GM19239 (cell line): Measurements from ENCODE around the gene HLCS.

Source experiments
- DNase-seq: peaks from one replicate; pipeline ENCODE4 v3.0.0; 2011; ENCODE audit warnings: low spot score; ENCODE audit not compliant: insufficient read length
- FAIRE-seq: peaks from 2 replicates; lab custom pipeline; 2011; peaks lifted over from hg19 to GRCh38; lab: Jason Lieb, UNC

HLCS gene

GRCh38 chr21:36709868-36710728 lies 256.4 kb downstream of the HLCS start:
- no peak for DNase-seq
- FAIRE-seq, result no peak

GRCh38 chr21:36709030-36709867 lies 257.2 kb downstream of the HLCS start:
- DNase-seq (no peak), FAIRE-seq (no peak)

DNA sequence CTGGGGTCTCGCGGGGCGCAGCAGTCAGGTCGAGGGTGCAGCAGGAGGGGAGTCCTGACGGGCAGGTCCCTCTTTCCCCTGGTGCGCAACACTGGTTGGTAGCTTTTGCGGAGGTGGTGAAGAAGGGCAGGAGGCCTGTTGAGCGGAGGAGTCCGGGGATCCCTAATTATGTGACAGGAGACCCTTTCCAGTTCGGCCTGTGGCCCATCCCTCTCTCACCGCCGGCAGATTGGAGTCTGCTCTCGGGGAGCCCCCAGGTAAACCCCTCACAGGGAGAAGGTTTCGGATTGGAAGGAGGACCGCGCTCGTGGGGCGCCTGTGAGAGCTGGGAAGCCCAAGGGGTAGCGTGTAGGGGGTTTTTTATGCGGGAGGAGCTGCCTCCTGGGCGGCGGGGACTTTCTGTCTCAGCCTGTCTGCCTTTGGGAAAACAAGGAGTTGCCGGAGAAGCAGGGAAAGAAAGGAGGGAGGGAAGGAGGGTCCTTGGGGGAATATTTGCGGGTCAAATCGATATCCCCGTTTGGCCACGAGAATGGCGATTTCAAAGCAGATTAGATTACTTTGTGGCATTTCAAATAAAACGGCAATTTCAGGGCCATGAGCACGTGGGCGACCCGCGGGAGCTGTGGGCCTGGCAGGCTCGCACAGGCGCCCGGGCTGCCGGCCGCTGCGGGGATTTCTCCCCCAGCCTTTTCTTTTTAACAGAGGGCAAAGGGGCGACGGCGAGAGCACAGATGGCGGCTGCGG lies 258.0 kb downstream of the HLCS start:
- DNase-seq, result no peak
- FAIRE-seq, result no peak

DNA sequence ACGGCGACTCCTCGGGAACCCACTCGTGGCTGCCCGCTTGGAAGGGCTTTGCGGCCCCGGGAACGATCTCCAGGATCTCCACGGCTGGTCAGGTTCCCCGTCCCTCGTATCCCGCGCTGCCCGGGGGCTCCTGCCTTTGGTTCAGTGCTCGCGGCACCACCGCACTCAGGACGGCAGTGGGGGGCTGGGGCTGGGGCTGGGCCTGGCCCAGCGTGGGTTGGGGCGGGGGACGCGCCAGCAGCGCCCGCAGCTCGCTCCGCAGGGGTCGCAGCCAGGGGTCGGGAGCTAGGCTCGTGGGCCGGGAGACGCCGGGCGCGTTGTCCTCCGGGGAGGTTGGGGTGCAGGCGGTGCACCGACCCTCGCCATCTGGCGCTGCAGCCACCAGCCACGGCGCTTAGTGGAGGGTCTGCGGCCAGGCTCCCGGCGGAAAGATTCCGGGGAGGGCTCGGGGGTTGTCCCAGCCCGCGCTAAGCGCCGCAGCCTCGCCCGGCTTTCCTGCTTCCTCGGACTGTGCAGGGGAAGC lies 258.6 kb downstream of the HLCS start:
- DNase-seq (no peak), FAIRE-seq (no peak)

DNA sequence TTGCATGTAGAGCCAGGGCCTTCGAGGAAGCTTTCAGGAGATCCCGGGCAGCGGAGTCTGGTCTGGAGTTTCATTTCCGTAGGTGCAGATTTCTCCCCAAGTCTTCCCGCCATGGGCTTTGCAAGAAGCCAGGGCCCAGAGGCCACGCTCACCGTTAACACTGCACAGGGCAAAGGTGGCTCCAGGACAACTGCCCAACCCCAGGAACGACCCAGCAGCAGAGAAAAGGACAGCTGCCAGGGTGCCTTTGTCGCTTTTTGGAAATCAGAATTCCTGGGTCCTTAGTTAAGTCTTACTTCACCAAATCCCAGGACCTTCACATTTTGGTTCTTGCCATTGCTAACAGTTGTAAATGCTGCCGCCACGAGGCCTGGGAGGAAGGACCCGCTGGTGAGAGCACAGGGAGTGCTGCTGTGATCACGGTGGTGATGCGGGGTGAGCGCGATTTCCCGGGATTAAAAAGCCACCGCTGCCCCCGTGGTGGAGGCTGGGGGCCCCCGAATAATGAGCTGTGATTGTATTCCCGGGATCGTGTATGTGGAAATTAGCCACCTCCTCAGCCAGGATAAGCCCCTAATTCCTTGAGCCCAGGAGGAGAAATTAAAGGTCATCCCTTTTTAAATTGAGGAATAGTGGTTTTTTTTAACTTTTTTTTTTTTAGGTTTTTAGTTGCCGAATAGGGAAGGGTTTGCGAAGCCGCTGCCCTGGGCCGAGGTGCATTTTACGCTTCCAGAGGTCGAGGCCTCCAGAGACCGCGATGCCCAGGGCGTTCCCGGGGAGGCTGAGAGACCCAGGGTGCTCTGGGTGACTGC lies 259.3 kb downstream of the HLCS start:
- no peak for FAIRE-seq
- no peak for DNase-seq

DNA sequence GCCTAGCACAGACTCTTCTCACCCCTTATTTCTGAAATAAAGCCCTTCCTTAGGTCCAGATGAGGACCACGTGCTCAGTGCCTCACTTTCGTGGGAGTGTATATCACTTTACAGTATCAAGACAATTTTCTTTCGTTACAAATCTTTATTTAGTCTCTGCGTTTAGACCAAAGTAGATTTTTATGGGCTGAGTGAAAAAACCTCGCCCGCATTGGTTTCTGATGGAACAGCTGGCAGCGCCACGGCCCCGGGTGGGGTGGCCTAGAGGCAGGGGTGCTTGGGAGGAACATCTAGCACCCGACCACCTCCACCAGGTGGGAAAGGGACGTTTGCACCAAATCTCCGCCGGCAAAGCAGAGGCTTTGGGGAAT lies 260.0 kb downstream of the HLCS start:
- DNase-seq (no peak), FAIRE-seq (no peak)

DNA sequence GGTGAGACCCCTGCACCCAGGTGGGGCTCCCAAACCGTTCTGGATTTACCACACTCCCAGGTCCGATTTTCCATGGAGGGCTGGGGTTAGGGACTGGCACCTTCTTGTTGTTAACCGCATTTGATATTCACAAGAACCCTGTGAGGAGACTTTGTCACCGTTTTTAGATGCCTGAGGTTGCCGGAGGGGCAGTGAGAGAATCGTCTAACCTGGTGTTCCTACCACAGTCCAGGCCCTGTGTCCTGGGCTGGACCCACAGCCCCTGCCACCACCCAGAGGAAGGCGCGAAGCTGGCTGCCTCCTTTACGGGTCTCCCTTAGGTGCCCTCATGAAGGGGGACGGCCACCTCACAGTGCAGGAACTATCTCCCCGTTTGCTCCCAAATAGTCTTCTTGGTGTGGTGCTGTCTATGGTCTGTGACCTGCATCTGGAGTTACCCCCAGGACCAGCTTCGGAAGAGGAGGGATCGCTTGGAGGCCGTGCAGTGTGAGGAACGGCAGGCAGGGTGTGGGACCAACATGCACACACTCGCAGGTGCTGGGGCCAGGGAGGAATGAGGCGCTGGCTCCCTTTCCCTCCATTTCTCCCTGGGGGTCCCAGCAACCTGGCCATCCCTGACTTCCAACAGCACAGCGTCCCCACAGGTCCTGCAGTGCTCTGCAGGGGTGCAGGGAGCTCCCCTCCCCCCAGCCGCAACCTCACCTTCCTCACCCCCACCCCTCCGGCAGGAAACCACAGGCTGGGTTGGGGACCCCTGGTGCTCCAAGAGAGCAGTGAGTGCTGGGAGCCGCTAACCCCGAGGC lies 260.6 kb downstream of the HLCS start:
- FAIRE-seq, result no peak
- no peak for DNase-seq

- no peak for FAIRE-seq
- DNase-seq, result no peak
These were observed 261.4 kb downstream of the HLCS start for GRCh38 chr21:36704958-36705678.

DNA sequence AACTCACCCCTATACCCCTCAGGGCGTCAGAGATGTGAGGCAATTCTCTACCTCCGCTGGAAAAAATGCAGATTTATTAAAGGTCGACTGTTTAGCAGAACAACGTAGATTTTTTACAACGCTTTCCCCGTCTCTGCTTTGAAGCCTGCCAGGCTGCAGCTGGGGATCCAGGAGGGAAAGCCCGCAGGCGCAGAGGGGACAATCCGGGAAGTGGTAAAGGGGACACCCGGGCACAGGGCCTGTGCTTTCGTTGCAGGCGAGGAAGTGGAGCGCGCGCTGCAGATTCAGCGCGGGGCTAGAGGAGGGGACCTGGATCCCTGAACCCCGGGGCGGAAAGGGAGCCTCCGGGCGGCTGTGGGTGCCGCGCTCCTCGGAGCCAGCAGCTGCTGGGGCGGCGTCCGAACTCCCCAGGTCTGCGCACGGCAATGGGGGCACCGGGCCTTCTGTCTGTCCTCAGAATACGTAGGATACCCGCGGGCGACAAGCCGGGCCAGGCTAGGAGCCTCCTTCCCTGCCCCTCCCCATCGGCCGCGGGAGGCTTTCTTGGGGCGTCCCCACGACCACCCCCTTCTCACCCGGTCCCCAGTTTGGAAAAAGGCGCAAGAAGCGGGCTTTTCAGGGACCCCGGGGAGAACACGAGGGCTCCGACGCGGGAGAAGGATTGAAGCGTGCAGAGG lies 262.1 kb downstream of the HLCS start:
- no peak for FAIRE-seq

DNA sequence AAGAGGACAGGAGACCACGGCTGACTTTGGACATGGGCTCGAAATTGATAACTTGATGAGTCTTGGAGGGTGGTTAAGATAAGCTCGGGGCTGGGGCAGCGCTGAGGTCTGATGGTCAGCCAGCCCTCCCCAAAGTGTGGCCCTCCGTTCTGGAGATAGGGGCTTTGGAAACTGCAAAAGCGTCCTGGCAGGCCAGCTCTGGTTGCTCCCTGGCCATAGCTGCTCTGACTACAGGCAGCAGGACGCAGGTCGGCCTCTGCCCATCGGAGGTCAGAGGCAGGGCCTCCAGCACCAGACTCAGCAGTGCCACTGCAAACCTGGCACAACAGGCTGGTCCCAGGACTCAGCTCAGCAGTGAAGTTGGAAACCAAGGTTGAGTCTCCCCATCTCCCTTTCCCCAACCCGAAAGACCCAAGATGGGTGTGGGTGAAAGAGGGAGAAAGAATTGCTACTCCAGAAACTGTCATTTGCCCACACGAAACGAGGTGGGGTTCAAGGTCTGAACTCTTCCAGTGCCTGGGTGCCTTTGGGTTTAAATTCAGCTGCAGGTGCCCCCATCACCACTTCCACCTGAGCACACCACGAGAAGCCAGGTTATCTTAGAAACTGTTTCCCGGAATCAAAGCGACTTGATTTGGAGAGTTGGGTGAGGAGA lies 262.7 kb downstream of the HLCS start:
- DNase-seq, result no peak
- no peak for FAIRE-seq

More for the DNA sequence above, 262.1 kb downstream of the HLCS start:
- no peak for DNase-seq

DNA sequence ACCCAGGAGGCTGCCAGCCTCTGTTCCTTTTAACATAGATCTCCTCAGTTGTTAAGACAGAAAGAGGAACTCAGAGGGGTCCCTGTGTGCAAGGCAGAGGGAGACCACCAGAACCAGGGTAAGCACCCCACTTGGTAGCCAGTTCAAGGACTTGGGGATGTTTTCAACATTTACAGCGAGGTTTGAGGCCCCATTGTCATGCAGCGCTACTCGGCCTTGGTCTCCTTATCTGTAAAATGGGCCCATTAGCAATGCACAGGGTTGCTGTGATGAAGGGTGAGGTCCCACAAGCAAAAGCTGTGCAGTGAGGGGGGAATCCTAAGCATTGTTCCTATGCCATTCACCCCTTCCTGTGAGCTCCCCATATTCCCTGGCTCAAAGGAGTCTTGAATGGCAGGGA lies 263.3 kb downstream of the HLCS start:
- DNase-seq (no peak), FAIRE-seq (no peak)

GRCh38 chr21:36702622-36702968 lies 263.9 kb downstream of the HLCS start:
- no peak for DNase-seq
- no peak for FAIRE-seq

- DNase-seq (no peak), FAIRE-seq (no peak)
These were observed 264.5 kb downstream of the HLCS start for GRCh38 chr21:36701756-36702621.

DNA sequence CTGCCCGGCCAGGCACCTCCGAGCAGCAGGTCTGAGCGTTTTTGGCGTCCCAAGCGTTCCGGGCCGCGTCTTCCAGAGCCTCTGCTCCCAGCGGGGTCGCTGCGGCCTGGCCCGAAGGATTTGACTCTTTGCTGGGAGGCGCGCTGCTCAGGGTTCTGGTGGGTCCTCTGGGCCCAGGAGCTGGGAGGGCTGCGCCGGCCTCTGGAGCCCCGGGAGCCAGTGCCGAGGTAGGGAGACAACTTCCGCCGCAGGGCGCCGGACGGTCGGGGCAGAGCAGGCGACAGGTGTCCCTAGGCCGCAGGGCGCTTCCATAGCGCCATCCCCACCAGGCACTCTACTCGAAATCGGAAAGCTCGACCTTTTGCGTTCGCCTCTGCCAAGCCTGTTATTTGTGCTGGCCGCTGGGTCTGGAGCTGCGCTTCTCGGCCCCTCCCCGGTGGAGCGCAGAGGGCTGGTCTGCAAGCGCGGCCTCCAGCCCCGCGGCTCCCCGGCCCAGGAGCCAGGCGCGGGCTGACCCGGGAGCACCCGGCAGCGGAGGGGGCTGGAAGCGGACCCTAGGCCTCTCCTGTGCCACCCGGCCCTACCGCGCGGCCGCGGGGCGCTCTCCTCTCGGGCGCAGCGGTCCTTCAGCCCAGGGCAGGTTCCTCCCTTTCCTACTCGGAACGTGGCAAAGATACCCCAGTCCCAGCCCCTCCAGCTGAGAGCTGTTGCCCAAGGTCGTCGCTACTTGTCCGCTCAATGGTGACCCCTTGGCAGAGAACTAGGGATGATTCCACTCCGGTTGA lies 265.3 kb downstream of the HLCS start:
- DNase-seq, result no peak
- FAIRE-seq, result no peak
